ENCODE results near the gene EFNA2. TPM values are rescaled to one million over a fixed set of nuclear protein-coding genes. Genes with fewer than 3 reads are reported as not detected.
"Not testable (repeated sequence)": the region's sequence is repeated elsewhere in the genome, so short reads cannot be mapped to it uniquely, and the experiment has no call there.

Gene EFNA2
- total RNA-seq, 4 donors from 2014 or later, result not detected

DNA sequence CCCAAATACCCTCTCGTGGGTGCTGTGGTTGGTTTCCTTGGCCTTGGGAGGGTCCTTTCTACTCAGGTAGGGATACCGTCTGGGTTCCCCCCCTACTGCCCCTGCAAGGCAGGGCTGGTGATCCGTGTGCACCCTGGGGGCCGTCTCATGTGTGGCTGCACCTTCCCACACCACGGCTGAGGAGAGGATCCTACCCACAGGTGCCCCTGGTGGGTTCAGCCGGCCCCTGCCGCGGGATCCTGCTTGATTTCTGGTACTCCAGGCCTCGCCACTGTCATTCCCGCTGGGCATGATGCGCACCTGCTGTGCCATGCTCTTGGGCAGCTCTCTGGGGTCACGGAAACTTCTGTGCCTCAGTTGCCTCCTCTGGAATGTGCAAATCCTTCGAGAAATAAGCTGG is 30.8 kb downstream of the EFNA2 start:
- Histone ChIP-seq H3K9me3 (no peaks in the 10 kb centered on the region), H3K27me3 (peaks cover 41 to 44% (median 43%) of the 10 kb centered on the region in 3 donors), H3K27ac (no peak overlapping the region), H3K4me1 (no peaks in the 10 kb centered on the region), H3K36me3 (no peaks in the 10 kb centered on the region), H3K4me3 (no peak overlapping the region)
- ATAC-seq (no peak), DNase-seq (no peak)
- no peak for TF ChIP-seq POLR2A (IDR thresholded peaks at IDR 0.05)
- TF ChIP-seq, protein P1, sequence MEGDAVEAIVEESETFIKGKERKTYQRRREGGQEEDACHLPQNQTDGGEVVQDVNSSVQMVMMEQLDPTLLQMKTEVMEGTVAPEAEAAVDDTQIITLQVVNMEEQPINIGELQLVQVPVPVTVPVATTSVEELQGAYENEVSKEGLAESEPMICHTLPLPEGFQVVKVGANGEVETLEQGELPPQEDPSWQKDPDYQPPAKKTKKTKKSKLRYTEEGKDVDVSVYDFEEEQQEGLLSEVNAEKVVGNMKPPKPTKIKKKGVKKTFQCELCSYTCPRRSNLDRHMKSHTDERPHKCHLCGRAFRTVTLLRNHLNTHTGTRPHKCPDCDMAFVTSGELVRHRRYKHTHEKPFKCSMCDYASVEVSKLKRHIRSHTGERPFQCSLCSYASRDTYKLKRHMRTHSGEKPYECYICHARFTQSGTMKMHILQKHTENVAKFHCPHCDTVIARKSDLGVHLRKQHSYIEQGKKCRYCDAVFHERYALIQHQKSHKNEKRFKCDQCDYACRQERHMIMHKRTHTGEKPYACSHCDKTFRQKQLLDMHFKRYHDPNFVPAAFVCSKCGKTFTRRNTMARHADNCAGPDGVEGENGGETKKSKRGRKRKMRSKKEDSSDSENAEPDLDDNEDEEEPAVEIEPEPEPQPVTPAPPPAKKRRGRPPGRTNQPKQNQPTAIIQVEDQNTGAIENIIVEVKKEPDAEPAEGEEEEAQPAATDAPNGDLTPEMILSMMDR (IDR thresholded peaks at IDR 0.05 in 4 of 5, conservative IDR thresholded peaks at IDR 0.05 in 1 of 5), result no peak
- in situ Hi-C loops (cut with MboI; ENCODE audit: low sequenced_read_pairs in 4 of 4), result no loop called here
- intact Hi-C loops (cut with DNase I; ENCODE audit: low total_unique reads), result no loop called here

DNA sequence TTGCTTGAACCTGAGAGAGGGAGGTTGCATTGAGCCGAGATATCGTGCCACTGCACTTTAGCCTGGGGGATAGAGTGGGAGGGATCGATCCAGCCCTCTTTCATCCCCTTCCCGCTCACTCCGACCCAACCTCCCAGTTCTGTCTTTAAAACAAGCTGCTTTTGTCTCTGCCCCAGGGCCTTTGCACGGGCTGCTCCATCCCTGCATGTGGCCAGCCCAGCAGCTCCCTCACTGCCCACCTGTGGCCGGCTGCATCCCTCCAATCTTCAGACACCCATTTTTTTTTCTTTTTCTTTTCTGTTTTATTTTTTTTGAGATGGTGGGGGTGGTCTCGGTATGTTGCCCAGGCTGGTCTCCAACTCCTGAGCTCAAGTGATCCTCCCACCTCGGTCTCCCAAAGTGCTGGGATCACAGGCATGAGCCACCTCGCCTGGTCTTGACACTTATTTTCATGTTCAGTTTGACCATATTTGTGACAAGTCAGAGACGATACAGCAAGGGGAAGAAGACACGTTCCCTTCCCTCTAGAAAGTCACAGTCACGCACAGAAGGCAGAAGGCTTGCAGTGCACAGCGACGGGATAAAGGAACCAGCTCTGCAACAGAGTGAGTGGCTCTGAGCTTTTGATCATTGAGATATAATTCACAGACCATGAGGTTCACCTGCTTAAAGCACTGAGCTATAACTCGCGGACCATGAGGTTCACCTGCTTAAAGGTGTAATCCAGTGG is 31.8 kb downstream of the EFNA2 start:
- DNase-seq (no peak), ATAC-seq (no peak)
- Histone ChIP-seq H3K36me3 (no peaks in the 10 kb centered on the region), H3K4me1 (no peaks in the 10 kb centered on the region), H3K9me3 (no peaks in the 10 kb centered on the region), H3K27ac (no peak overlapping the region), H3K4me3 (no peak overlapping the region), H3K27me3 (peaks cover 40 to 46% (median 44%) of the 10 kb centered on the region in 3 donors)
- in situ Hi-C loops (cut with MboI; ENCODE audit: low sequenced_read_pairs in 4 of 4) (no loop called here), intact Hi-C loops (cut with DNase I; ENCODE audit: low total_unique reads) (no loop called here)
- no peak for TF ChIP-seq POLR2A (IDR thresholded peaks at IDR 0.05)
- TF ChIP-seq, protein P1 (IDR thresholded peaks at IDR 0.05 in 4 of 5, conservative IDR thresholded peaks at IDR 0.05 in 1 of 5), result no peak

DNA sequence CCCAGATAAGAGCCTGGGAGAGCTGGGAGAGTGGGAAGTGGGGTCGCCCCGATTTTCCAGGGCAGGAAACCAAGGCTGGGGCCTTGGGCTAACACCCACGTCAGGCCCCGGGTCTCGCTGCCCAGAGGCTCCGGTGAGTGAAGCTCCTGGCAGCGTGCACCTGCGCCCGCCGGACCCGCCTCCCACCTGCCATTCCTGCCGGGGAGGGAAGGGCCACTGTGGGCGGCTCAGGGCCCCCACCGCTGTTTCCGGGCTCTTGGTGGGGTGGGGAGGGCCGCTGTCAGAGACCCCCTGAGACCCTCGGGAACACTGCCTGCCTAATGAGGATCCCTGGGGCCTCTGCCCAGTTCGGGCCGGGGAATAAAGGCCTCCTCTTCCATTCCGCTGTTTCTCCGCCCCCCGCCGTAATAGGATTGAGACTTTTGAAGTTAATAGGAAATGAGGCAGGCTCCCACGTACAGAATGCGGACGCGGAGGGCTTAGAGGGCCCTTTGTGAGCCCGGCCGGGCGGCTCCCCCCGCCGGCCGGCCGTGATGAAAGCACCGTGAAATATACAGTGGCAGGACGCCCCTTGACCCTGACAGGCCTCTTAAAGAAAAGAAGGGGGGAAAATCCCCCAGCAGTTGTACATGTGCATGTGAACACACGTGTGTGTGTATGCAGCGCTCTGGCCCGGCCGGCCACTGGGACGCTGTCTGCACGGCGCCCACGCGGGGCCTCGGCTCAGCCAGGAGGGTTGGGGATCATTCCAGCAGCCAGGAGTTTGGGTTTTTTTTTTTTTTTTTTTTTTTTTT is 33.2 kb downstream of the EFNA2 start:
- TF ChIP-seq, protein P1 (IDR thresholded peaks at IDR 0.05 in 4 of 5, conservative IDR thresholded peaks at IDR 0.05 in 1 of 5), result no peak
- no peak for TF ChIP-seq POLR2A (IDR thresholded peaks at IDR 0.05)
- ATAC-seq (no peak), DNase-seq (no peak)
- Histone ChIP-seq H3K36me3 (no peaks in the 10 kb centered on the region), H3K27me3 (peaks cover 34 to 41% (median 40%) of the 10 kb centered on the region in 3 donors), H3K4me1 (no peaks in the 10 kb centered on the region), H3K4me3 (no peak overlapping the region), H3K9me3 (no peaks in the 10 kb centered on the region), H3K27ac (no peak overlapping the region)
- intact Hi-C loops (cut with DNase I; ENCODE audit: low total_unique reads) (no loop called here), in situ Hi-C loops (cut with MboI; ENCODE audit: low sequenced_read_pairs in 4 of 4) (no loop called here)

DNA sequence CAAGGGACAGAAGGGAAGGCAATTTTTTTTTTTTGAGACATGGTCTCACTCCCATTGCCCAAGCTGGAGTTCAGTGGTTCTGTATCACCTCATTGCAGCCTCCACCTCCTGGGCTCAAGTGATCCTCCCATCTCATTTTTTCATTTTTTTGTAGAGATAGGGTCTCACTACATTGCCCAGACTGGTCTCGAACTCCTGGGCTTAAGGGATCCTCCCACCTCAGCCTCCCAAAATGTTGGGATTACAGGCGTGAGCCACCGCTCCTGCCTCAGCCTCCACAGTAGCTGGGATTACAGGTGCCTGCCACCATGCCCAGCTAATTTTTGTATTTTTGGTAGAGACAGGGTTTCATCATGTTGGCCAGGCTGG is 34.6 kb downstream of the EFNA2 start:
- H3K4me3 ChIP-seq; H3K9me3 ChIP-seq; H3K27ac ChIP-seq; DNase-seq; H3K36me3 ChIP-seq; in situ Hi-C loops (cut with MboI; ENCODE audit: low sequenced_read_pairs in 4 of 4); H3K4me1 ChIP-seq; intact Hi-C loops (cut with DNase I; ENCODE audit: low total_unique reads); ATAC-seq: not testable (repeated sequence)
- H3K27me3 ChIP-seq, result peaks cover 42 to 46% (median 43%) of the 10 kb centered on the region in 3 donors

DNA sequence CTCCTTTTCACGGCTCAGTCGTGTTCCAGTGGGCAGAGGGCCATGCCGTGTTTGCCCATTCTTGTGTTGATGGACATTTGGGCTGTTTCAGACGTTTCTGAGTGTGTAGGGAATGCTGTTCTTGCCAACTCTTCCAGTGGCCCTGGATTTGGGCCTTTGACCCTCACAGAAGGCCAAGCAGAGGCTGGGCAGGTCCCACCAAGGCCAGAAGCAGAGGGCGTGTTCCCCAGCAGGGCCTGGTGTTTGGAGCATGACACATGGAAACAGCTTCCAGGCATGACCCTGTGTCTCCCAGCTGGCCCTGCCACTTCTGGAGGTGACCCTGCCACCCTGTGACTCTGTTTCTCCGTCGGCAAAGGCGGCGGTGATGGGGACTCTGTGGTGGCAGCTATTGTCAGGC is 35.9 kb downstream of the EFNA2 start:
- Histone ChIP-seq H3K27ac (no peak overlapping the region), H3K9me3 (no peaks in the 10 kb centered on the region), H3K36me3 (no peaks in the 10 kb centered on the region), H3K4me3 (no peak overlapping the region), H3K27me3 (peaks cover 37 to 44% (median 44%) of the 10 kb centered on the region in 3 donors), H3K4me1 (peaks cover 7 to 8% of the 10 kb centered on the region in 2 donors)
- no peak for TF ChIP-seq POLR2A (IDR thresholded peaks at IDR 0.05)
- TF ChIP-seq, protein P1 (IDR thresholded peaks at IDR 0.05 in 4 of 5, conservative IDR thresholded peaks at IDR 0.05 in 1 of 5), result no peak
- intact Hi-C loops (cut with DNase I; ENCODE audit: low total_unique reads), result no loop called here
- in situ Hi-C loops (cut with MboI; ENCODE audit: low sequenced_read_pairs in 4 of 4), result no loop called here
- no peak for DNase-seq
- ATAC-seq, result no peak

Data from gastrocnemius medialis (tissue), 4 donors.